ENCODE data around the gene PRMT2. TPM values are rescaled to one million over a fixed set of nuclear protein-coding genes. Genes with fewer than 3 reads are reported as not detected.
A peak's percentile ranks its signal among the peaks of the same experiment; 100 is the strongest.

The PRMT2 gene
- total RNA-seq, 2 donors from 2014 or later = 64.7 to 92.4 TPM

GRCh38 chr21:46606427-46606813 lies 29.1 kb upstream of the PRMT2 start:
- Mint-ChIP-seq H3K4me3 (peak overlapping the region; percentile 82), H3K36me3 (no peaks in the 10 kb centered on the region), H3K27ac (peak overlapping the region; percentile 80 to 82), H3K9me3 (no peaks in the 10 kb centered on the region), H3K4me1 (ENCODE audit: low read depth in 2 of 2) (peaks cover 50 to 63% of the 10 kb centered on the region in 2 donors), H3K27me3 (no peaks in the 10 kb centered on the region)
- ATAC-seq (peak; percentile 34 to 35), DNase-seq (ENCODE audit: low spot score) (no peak)

GRCh38 chr21:46607636-46608035 lies 27.8 kb upstream of the PRMT2 start:
- ATAC-seq (no peak), DNase-seq (ENCODE audit: low spot score) (no peak)
- H3K4me1 Mint-ChIP-seq (ENCODE audit: low read depth in 2 of 2) = peaks cover 50 to 63% of the 10 kb centered on the region in 2 donors
- H3K9me3 Mint-ChIP-seq = no peaks in the 10 kb centered on the region
- H3K27me3 Mint-ChIP-seq = no peaks in the 10 kb centered on the region
- H3K27ac Mint-ChIP-seq = peak overlapping the region; percentile 80 to 82
- no peaks in the 10 kb centered on the region for H3K36me3 Mint-ChIP-seq
- H3K4me3 Mint-ChIP-seq = no peak overlapping the region

DNA sequence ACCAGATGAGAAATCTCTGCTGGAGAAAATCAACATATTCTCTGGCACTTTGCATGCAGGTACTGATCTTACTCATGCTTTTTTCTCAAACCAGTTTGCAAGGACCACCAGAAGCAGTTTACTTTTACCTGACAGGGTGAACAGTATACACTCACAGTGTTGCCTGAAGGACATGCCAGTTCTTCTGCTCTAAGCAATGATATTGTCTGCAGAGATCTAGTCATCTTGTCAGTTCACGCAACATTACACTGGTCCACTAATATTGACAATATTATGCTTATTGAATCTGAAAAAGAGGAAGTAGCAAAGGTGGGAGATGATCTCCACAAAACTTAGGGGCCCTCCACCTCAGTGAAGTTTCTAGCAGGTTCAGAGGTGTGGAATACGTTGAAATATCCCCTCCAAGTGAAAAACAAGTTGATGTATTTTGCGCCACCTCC lies 26.8 kb upstream of the PRMT2 start:
- ATAC-seq (no peak), DNase-seq (ENCODE audit: low spot score) (no peak)
- Mint-ChIP-seq H3K9me3 (no peaks in the 10 kb centered on the region), H3K36me3 (no peaks in the 10 kb centered on the region), H3K4me3 (no peak overlapping the region), H3K4me1 (ENCODE audit: low read depth in 2 of 2) (peaks cover 50 to 67% of the 10 kb centered on the region in 2 donors), H3K27ac (no peak overlapping the region), H3K27me3 (no peaks in the 10 kb centered on the region)

DNA sequence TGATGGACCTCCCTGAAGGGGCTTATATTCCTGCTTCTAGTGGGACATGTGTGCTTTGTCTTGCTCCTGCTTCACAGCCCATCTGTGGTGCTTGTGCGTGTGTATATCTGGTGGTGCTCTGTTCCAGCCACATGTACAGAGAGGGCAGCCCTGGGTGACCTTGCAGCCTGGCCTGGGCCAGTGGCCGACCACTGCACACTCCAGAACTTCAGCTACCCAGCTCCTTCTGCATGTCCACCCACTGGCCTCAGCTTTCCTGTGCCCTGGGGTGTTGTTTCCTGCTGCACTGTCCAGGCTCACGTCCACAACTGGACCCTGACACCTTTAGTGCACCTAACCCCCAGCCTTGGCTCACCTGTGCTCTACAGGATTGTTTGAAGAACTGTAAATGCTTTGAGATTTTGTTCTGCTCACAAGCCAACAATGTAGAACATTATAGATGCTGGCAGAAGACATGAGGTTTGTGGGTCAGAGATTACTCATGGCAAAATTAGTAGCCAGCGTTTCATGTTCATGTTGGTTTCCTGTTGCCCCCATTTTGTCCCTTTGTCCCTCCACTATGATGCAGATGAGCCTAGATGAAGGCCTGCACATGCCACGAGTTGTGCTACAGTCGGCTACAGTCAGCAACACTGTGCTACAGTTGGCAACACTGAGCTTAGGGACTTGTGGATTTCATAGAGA lies 25.3 kb upstream of the PRMT2 start:
- ATAC-seq = peak in 1 of 2 donors; percentile 21
- peak overlapping the region in 1 of 2 donors; percentile 43 for H3K27ac Mint-ChIP-seq
- no peaks in the 10 kb centered on the region for H3K36me3 Mint-ChIP-seq
- H3K4me3 Mint-ChIP-seq = no peak overlapping the region
- no peaks in the 10 kb centered on the region for H3K27me3 Mint-ChIP-seq
- no peak for DNase-seq (ENCODE audit: low spot score)
- H3K4me1 Mint-ChIP-seq (ENCODE audit: low read depth in 2 of 2) = peaks cover 44 to 66% of the 10 kb centered on the region in 2 donors
- no peaks in the 10 kb centered on the region for H3K9me3 Mint-ChIP-seq

- peaks cover 21 to 33% of the 10 kb centered on the region in 2 donors for H3K4me1 Mint-ChIP-seq (ENCODE audit: low read depth in 2 of 2)
- ATAC-seq (no peak), DNase-seq (ENCODE audit: low spot score) (no peak)
- no peak overlapping the region for H3K27ac Mint-ChIP-seq
- no peaks in the 10 kb centered on the region for H3K36me3 Mint-ChIP-seq
- H3K9me3 Mint-ChIP-seq = no peaks in the 10 kb centered on the region
- no peak overlapping the region for H3K4me3 Mint-ChIP-seq
- no peaks in the 10 kb centered on the region for H3K27me3 Mint-ChIP-seq
Measured at GRCh38 chr21:46613391-46613790, 22.1 kb upstream of the PRMT2 start.

GRCh38 chr21:46616050-46616449 lies 19.4 kb upstream of the PRMT2 start:
- no peak for ATAC-seq
- H3K4me3 Mint-ChIP-seq = no peak overlapping the region
- H3K36me3 Mint-ChIP-seq = no peaks in the 10 kb centered on the region
- H3K9me3 Mint-ChIP-seq = no peaks in the 10 kb centered on the region
- no peak overlapping the region for H3K27ac Mint-ChIP-seq
- peaks cover 19 to 27% of the 10 kb centered on the region in 2 donors for H3K4me1 Mint-ChIP-seq (ENCODE audit: low read depth in 2 of 2)
- H3K27me3 Mint-ChIP-seq = no peaks in the 10 kb centered on the region
- DNase-seq (ENCODE audit: low spot score) = no peak

DNA sequence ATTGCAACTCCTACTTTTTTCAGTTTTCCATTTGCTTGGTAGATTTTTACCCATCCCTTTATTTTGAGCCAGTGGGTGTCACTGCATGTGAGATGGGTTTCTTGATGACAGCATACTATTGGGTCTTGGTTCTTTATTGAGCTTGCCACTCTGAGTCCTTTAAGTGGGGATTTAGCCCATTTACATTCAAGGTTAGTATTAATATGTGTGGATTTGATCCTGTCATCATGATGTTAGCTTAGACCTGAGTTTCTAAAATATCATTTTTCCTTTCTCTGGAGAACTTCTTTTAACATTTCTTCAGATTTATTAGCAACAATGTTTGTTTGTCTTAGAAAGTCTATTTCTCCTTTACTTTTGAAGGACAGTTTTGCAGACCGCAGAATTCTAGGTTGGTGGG lies 18.8 kb upstream of the PRMT2 start:
- H3K36me3 Mint-ChIP-seq = no peaks in the 10 kb centered on the region
- DNase-seq (ENCODE audit: low spot score) = no peak
- no peaks in the 10 kb centered on the region for H3K27me3 Mint-ChIP-seq
- no peak overlapping the region for H3K27ac Mint-ChIP-seq
- H3K4me1 Mint-ChIP-seq (ENCODE audit: low read depth in 2 of 2) = peaks cover 25 to 33% of the 10 kb centered on the region in 2 donors
- ATAC-seq = no peak
- H3K9me3 Mint-ChIP-seq = no peaks in the 10 kb centered on the region
- no peak overlapping the region for H3K4me3 Mint-ChIP-seq

GRCh38 chr21:46617267-46618051 lies 18.0 kb upstream of the PRMT2 start:
- no peak for ATAC-seq
- Mint-ChIP-seq H3K27me3 (no peaks in the 10 kb centered on the region), H3K27ac (no peak overlapping the region), H3K9me3 (no peaks in the 10 kb centered on the region), H3K4me3 (no peak overlapping the region), H3K36me3 (no peaks in the 10 kb centered on the region), H3K4me1 (ENCODE audit: low read depth in 2 of 2) (peaks cover 30 to 41% of the 10 kb centered on the region in 2 donors)
- DNase-seq (ENCODE audit: low spot score) = no peak

DNA sequence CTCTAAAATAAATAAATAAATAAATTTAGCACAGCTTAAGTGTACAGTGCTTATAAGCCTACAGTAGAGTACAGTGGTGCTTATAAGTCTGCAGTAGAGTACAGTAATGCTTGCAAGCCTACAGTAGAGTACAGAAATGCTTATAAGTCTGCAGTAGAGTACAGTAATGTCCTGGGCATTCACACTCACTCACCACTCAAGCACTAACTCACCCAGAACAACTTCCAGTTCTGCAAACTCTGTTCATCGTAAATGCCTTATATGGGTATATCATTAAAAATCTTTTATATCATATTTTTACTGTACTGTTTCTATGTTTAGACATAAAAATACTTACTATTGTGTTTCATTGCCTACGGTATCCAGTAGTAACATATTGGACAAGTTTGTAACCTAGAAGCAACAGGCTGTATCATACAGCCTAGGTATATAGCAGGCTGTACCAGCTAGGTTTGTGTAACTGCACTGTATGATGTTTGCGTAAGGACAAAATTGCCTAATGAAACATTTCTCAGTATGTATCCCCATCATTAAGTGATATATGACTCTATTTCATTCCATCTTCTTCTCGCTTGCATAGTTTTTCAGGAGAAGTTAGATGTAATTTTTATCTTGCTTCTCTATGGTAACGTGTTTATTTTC lies 16.6 kb upstream of the PRMT2 start:
- no peak overlapping the region for H3K27ac Mint-ChIP-seq
- no peak overlapping the region for H3K4me3 Mint-ChIP-seq
- no peaks in the 10 kb centered on the region for H3K9me3 Mint-ChIP-seq
- no peak for DNase-seq (ENCODE audit: low spot score)
- no peaks in the 10 kb centered on the region for H3K27me3 Mint-ChIP-seq
- no peaks in the 10 kb centered on the region for H3K36me3 Mint-ChIP-seq
- peaks cover 36 to 42% of the 10 kb centered on the region in 2 donors for H3K4me1 Mint-ChIP-seq (ENCODE audit: low read depth in 2 of 2)
- ATAC-seq = no peak

GRCh38 chr21:46619846-46620245 lies 15.6 kb upstream of the PRMT2 start:
- ATAC-seq (no peak), DNase-seq (ENCODE audit: low spot score) (no peak)
- no peak overlapping the region for H3K27ac Mint-ChIP-seq
- H3K27me3 Mint-ChIP-seq = no peaks in the 10 kb centered on the region
- H3K9me3 Mint-ChIP-seq = no peaks in the 10 kb centered on the region
- peaks cover 34 to 36% of the 10 kb centered on the region in 2 donors for H3K4me1 Mint-ChIP-seq (ENCODE audit: low read depth in 2 of 2)
- H3K36me3 Mint-ChIP-seq = no peaks in the 10 kb centered on the region
- H3K4me3 Mint-ChIP-seq = no peak overlapping the region

DNA sequence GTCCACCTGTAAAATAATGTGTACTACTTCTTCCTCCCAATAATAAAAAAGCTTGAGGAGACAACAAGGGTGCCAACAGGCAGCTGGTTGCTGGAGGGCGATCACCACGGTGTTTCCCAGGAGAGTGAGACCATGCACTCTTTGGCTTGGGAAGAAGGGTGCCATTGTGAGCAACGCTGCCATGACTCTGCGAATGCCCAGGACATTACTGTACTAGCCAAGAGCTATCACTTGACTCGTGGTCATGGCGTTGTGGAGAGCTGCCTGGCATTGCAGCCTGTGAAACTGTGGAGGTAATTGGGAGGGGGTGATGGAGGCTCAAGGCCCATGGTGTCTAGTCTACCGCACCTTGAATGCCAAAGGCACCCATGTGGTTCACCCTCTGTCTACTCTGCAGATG lies 14.6 kb upstream of the PRMT2 start:
- DNase-seq (ENCODE audit: low spot score) (no peak), ATAC-seq (no peak)
- Mint-ChIP-seq H3K4me3 (peak overlapping the region; percentile 10), H3K27ac (peak overlapping the region; percentile 86 to 91), H3K9me3 (no peaks in the 10 kb centered on the region), H3K27me3 (no peaks in the 10 kb centered on the region), H3K4me1 (ENCODE audit: low read depth in 2 of 2) (peaks cover 36 to 39% of the 10 kb centered on the region in 2 donors), H3K36me3 (no peaks in the 10 kb centered on the region)

DNA sequence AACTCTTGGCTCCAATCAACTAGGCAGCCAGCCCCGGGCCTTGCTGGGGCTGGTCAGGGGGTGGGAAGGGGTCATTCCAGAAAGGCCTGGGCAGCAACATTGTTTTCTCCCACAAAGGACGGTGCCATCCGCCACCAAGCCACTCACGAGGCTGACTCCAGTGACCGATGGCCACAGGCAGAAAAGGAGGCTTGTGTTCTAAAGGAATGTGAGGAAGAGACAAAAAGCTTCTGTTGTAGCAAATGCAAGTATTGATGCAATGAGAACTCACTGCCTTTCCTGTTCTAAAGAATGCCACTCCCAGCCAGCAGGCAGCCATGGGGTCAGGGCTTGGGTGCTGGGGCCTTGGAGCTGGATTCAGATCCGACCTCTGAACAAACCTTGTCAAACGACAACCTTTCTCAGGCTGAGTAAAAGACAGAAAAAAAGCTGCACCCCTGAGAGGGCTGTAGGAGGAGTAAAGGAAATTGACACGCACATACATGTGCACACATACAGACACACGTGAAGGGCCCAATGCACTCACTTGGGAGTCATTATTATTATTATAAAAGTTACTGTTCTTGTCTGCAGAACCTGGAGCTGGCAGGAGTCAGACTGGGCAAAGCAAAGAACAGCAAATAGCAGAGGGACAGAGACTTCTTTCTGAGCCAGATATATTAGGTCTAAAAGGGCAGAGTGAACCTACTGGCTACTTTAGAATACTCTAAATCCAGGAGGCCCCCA lies 13.9 kb upstream of the PRMT2 start:
- Mint-ChIP-seq H3K4me1 (ENCODE audit: low read depth in 2 of 2) (peaks cover 33 to 44% of the 10 kb centered on the region in 2 donors), H3K27me3 (no peaks in the 10 kb centered on the region), H3K9me3 (no peaks in the 10 kb centered on the region), H3K36me3 (peaks cover 5% of the 10 kb centered on the region), H3K27ac (peak overlapping the region; percentile 86 to 91), H3K4me3 (peak overlapping the region; percentile 76)
- DNase-seq (ENCODE audit: low spot score) = no peak
- peak in 1 of 2 donors; percentile 60 for ATAC-seq

DNA sequence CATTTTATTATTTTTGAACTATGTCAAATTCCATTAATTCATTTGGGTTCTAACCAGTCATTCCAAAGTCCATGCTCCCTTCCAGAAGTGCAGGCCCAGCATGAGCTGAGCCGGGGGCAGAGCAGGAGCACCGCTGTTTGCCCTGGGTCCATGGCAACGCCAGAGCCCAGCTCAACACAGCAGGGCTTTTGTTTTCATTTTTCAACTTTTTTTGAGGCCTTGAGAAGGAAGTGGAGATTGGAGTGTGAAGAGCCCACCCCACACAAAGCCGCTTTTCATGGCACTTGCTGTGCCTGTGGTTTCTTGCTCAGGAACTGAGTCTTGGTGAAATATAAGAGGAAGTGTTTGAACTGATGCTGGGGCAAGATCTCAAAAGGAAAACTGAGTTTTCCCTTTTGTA lies 13.2 kb upstream of the PRMT2 start:
- H3K4me3 Mint-ChIP-seq = peak overlapping the region; percentile 76
- DNase-seq (ENCODE audit: low spot score) = peak; percentile 68
- peaks cover 36 to 48% of the 10 kb centered on the region in 2 donors for H3K4me1 Mint-ChIP-seq (ENCODE audit: low read depth in 2 of 2)
- no peaks in the 10 kb centered on the region for H3K9me3 Mint-ChIP-seq
- H3K36me3 Mint-ChIP-seq = peaks cover 5% of the 10 kb centered on the region
- peak overlapping the region; percentile 86 to 91 for H3K27ac Mint-ChIP-seq
- ATAC-seq = peak; percentile 88 to 93
- no peaks in the 10 kb centered on the region for H3K27me3 Mint-ChIP-seq

All from natural killer cell treated with Interleukin-12 subunit alpha and Interleukin-12 subunit beta and Interleukin-15 and Interleukin-18, amount 100 ng/mL, for 72 hours (primary cell).